GM19193 (cell line): ENCODE measurements around the gene MZF1.
A peak's percentile ranks its signal among the peaks of the same experiment; 100 is the strongest.

Experiments used
- POLR2A ChIP-seq: IDR thresholded peaks from 4 replicates; pipeline ENCODE4 v1.6.1; 2011; ENCODE audit not compliant: insufficient read depth, insufficient read length; ENCODE audit errors: extremely low read depth

Gene MZF1

DNA sequence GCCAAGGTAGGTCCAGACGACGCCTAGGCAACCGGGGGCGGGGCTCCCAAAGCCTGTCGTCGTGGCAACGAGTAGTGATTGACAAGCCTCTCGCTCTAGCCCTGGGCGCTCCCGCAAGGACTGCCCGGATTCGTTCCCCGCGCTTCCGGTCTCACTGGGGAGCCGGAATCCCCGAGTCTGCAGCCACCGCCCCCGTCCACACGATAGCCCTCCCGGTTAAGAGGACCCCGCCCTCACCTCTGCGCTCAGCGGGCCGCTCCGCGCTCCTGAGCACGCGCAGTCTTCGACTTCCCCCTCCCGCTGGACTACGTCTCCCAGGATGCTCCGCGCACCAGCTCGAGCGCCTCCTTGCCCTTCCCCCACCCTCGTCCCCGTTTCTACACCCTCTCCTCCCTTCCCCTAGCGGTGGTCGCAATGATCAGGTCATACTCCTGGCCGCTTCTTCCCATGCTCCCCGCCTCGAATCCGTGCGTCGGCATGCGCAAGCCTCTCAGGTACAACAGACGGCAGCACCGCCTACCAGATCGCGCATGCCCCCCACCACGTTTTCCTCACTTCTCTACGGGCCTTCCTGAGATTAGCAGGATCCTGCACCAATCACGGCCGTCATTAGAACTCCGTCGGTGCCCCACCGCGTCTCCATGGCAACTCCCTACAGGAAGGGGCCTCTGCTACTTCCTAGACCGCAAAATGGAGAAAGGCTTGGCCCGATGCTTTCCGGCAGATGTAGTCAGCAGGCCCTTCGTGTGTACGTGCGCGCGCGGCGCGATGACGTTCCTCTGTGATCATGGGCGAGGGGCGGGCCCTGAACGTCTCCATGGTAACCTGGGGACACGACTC is at the start of gene MZF1:
Gene MZF1 (minus strand): TSS at position 518 of the 840 bp plus-strand sequence. CDS start 1,946 bp downstream, outside the sequence.
- TF ChIP-seq POLR2A: peak; percentile 66

DNA sequence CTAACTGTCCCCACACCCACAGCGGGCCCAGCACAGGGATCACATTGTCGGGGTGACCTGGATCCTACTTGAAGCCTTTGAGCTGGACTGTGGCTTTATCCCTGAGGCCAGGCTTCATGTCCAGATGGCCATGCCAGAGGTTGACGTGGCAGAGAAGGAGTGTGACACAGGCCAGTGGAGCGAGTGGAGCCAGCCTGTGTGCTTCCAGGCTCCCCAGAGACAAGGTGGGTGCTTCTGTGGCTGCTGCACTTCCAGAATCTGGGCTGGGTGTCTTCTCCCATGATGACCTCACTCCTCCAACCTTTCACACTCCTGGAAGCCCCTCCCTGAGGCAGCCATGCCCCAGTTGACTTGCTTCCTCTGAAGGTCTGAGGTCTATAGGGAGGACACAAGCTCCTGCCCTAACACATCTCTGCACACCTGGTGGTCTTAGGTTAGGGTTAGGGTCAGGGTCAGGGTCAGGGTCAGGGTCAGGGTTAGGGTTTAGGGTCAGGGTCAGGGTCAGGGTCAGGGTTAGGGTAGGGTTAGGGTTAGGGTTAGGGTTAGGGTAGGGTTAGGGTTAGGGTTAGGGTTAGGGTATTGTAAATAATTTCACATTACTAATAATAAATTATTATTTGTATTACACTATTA is 13.1 kb upstream of the MZF1 start:
- TF ChIP-seq POLR2A: no peak

- no peak for TF ChIP-seq POLR2A
Observed at GRCh38 chr19:58585442-58586132, 12.5 kb upstream of the MZF1 start.

DNA sequence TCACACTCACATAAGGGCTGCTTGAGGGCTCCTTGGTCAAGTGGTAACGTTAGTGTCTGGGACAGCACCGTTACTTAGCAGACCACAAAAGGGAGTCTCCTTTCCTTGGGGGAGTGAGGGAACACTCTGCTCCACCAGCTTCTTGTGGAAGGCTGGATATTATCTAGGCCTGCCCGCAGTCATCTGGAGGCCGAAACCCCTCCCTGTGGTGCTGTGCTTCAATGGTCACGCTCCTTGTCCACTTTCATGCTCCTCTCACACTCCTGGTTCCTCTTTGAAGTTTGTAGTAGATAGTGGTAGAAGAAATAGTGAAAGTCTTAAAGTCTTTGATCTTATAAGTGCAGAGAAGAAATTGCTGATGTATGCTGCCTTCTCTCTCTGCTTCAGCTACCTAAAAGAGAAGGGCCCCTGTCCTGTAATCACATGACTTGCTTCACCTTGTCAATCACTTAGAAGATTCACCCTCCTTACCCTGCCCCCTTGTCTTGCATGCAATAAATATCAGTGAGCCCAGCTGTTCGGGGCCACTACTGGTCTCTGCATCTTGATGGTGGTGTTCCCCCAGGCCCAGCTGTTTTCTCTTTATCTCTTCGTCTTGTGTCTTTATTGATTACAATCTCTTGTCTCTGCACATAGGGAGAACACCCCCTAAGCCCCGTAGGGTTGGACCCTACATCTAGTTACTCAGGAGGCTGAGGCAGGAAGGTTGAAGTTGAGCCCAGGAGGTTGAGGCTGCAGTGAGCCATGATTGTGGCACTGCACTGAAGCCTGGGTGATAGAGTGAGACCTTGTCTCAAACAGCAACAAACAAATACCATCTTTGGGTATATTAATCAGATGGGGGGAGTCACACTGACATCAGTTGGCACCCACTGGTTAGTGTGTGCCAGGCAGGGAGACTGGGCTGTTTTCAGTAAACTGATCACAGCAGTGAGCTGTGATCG is 11.6 kb upstream of the MZF1 start:
- TF ChIP-seq POLR2A: no peak

DNA sequence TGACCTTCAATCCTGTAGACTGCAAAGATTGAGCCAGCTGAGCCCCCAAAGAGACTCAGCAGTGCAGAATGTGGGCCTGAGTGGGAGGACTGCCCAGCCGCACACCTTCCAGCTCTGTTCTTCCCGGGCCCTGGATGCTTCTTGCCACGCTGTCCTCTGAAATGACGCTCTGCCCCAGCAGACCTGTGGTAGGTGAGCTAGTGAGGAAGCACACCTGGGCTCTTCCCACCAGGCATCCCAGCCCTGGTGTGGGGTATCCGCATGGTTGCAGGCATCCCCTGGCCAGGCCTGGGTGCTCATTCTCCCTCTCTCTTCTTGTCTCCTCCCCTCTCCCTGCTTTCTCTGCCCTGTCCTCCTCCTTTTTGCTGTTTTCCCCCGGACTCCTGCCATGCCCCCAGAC is 9.8 kb upstream of the MZF1 start:
- TF ChIP-seq POLR2A: no peak

- TF ChIP-seq POLR2A: no peak
Observed at GRCh38 chr19:58581227-58582141, 8.3 kb upstream of the MZF1 start.

GRCh38 chr19:58579473-58580142 is 6.5 kb upstream of the MZF1 start:
- TF ChIP-seq POLR2A: no peak

DNA sequence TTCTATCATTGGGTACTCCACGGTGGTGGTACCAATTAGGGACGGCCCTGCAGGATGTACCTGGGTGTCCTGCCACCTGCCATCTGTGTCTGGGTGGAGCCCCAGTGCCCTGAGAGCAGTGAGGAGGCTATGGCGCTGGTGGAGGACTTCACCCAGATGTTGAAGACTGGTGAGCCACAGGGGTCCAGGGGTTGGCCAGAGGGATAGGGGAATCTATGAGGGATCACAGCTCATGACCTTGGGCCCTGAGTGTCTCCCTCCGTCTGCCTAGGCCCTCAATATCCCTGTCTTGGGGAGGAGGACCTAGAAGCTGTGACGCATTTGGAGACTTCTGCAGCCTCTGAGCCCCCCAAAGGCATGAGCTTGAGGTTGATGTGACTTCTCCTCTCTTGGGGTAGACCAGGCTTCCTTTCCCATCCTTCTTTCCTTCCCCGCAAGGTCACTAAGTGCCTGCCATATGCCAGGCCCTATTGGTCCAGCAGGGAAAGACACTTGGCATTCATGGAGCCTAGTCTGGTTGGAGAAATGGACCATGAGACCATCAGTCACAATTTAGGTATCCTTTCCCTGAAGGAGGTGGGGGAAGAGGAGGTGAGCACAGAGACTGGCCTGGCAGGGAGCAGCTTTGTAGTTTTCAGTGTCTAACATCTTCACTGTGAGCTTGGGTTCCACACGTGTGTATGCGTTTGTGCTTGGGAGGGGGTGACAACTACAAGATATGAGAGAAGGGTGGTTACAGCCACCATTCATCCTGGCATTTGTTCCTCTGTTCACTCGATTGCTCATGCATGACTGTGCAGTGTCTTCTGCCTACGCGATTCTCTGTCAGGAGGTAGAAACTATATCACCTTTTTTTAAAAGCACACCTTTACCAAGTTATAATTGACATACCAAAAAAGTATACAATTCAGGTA is 5.1 kb upstream of the MZF1 start:
- no peak for TF ChIP-seq POLR2A

DNA sequence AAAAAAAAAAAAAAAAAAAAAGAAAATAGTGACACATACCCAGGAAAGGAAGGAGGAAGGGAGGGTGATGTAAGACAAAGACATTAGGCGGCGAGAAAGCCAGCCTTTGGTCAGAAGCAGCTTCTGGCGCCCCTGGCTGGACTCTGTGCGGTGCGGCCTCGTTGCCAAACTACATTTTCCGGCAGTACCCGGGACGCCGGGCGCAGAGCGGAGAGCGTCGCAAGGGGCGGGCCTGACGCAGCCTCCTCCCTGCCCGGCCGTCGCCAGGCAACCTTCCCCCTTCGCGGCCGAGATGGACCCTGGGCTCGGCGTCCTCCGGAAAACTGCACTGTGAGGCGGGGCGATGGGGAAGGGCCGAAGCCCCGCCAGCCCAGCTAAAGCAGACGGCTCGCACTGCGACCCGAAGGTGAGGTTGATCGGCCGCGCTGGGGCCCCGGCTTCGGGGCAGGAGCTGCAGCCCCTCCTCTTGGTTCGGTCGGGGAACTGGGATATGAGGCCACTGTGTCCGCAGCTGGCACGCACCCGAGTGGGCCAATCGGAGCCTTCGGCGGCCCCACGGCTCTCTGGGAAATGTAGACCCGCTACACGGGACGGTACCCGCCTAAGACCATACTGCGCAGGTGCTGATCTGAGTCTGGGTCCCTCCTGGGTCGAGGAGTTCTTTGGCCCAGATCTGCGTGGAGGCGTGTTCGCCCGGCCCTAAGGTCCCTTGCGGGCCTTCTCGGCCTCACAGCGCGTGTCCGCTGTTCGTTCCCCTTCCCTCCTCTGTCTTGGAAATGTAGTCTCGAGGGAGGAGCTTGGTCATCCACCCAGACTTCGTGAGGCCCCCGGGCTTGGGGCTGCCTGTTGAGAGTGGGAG is 2.3 kb upstream of the MZF1 start:
- TF ChIP-seq POLR2A: peak; percentile 81

GRCh38 chr19:58573658-58574164 is 576 bp upstream of the MZF1 start:
- no peak for TF ChIP-seq POLR2A
